GM15510 (cell line): ENCODE measurements around the gene NCOA7.

Source experiments
- POLR2A ChIP-seq: IDR thresholded peaks from 3 replicates; pipeline ENCODE4 v1.6.1; 2011; ENCODE audit warnings: borderline replicate concordance; ENCODE audit not compliant: insufficient read length; ENCODE audit errors: extremely low read depth

NCOA7 gene

GRCh38 chr6:125828476-125829039, 37.8 kb downstream of the NCOA7 start:
- no peak for TF ChIP-seq POLR2A

- no peak for TF ChIP-seq POLR2A
Measured at GRCh38 chr6:125829433-125829832, 38.7 kb downstream of the NCOA7 start.

DNA sequence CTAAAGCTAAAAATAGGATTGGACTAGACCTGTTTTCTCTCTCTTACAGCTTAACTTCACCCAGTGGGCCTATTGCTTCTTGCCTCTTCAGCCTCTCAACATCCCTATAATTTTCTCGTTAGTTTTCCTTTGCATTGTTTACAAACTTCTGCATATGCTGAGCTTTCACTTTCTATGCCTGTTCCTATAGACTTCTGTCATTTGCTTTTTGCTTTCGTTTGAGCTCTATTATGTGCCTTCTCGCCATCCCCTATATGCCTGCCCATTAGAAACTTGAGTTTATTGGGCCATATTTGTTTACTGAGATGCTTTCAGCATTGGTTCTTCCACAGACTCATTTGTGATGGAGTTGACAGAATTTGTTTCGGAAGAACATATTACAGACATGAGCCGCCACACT, 40.9 kb downstream of the NCOA7 start:
- no peak for TF ChIP-seq POLR2A

DNA sequence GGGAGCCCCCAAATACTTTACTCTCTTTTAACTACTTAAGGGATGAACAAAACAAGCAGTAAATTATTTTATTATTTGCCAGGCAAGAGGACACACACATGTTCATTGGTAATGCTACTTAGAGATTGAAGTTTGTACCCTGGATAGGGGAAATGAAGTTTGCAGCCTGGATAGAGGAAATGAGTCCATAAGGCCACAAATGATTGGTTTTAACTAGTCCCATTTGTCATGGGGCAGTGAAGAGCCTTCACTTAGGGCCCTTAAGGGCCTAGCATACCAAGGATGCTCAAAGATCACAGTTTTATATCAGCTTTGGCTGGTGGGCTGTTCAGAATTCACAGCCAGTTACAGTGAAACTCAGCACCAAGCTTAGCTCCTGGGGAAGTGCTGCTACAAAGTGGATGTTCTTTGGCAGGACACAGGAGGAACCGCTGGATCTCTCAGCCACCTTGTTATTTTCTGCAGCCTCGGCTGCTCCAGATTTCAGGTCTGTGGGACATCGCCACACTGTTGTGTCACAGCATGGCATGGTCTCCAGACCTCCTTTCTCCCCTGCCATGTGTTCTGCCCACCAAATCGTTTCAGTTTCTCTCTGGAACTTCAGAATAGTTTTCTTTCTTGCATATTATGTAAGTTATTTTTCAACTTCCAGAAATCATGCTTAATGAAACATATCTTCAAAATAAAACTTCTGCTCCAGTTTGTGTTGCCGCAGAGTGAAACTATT, 41.8 kb downstream of the NCOA7 start:
- TF ChIP-seq POLR2A = no peak

- TF ChIP-seq POLR2A = no peak
Measured at GRCh38 chr6:125834348-125834747, 43.6 kb downstream of the NCOA7 start.

- TF ChIP-seq POLR2A = no peak
Measured at GRCh38 chr6:125835221-125835744, 44.5 kb downstream of the NCOA7 start.

GRCh38 chr6:125836466-125836865, 45.7 kb downstream of the NCOA7 start:
- no peak for TF ChIP-seq POLR2A

DNA sequence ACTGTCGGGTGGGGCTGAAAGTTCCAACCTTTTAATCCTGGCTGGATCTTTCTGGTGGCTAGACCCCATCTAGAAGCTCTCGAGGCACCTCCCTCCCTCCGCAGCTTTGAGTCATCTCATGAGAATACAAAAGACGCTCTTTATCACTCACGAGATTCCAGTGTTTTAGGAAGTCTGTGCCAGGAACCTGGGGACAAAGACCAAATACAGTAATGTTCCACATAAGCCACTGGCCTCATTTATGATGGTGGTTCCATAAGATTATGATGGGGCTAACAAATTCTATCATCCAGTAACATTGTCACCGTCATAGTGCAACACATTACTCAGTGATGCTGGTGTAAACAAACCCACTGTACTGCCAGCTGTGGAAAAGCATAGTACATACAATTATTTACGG, 48.7 kb downstream of the NCOA7 start:
- no peak for TF ChIP-seq POLR2A

- no peak for TF ChIP-seq POLR2A
Measured at GRCh38 chr6:125839879-125840278, 49.1 kb downstream of the NCOA7 start.

- no peak for TF ChIP-seq POLR2A
Measured at GRCh38 chr6:125841356-125842090, 50.8 kb downstream of the NCOA7 start.

DNA sequence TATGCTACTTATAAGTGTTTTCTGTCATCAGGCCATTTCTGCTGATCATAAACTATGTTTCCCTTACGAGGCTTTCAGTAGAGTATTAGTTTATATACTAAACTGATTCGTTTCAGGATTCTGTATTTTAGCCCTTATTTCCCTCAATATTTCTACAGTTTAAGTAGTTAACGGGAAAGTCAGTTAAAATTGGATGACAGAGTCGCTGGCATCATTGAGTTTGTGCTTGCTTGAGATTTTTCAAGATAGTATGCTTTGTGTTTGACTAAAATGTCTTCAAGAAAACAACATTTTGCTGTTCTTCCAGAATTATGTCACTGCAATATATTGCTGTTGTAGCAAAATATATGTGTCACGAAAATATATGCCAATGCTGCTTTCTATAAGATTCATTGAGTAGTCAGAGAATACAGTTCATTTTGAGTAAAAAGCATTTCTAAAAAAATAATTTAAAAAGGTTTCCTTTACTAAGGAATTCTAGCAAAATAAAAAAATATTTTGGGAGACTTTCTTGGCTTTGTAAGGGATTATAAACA, 51.4 kb downstream of the NCOA7 start:
- no peak for TF ChIP-seq POLR2A

- no peak for TF ChIP-seq POLR2A
Measured at GRCh38 chr6:125843593-125843992, 52.8 kb downstream of the NCOA7 start.

- TF ChIP-seq POLR2A = no peak
Measured at GRCh38 chr6:125844989-125845388, 54.2 kb downstream of the NCOA7 start.

DNA sequence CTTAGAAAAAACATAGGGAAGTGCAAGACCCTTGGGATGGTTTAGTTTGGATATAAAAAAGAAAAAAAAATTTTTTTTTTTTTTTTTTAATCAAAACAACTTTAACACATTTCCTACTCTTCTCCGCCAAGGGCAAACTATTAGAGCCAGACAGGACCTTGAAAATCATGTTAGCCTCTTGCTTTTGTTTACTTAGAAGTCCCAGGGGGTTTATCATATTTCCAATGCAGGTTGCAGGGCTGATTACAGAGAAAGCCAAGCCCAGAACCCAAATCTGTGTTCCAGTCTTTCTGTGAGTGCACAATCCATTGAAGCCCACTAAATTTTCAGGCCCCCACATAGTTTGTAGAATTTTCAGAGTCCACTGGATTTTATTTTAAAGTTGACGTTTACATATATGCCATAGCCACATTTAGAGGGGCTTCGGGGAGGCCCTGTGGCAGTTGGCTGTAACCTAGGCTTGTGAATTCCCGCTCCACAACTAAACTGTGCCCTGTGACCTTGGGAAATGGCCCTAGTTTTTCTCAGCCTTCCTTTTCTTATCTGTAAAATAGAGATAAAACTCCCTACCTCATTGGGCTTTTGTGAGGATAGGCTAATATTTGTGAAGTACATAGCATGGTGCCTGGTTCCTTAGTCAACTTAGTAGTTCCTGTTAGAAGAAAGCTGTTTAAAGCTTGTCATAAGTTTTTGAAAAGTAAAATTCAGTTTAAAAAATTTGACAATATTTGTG, 55.7 kb downstream of the NCOA7 start:
- TF ChIP-seq POLR2A = no peak

DNA sequence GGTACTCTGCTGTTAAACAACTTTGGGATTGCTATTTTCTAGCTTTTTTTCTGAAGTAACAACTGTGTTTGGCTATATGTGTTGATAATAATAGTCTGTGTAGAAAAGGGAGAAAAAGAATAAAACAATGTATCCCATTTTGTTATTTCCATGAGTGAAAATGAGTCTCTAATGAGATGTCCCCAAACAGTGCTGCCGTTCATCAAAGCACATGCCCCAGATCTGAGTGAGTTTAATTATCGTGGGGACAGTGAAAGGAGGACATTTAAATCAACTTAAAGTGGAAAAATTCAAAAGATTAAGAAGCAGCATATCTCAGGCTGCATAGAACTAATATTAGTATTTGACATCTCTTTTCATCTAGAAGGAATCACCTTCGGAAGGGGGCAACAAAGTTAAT, 59.6 kb downstream of the NCOA7 start:
- no peak for TF ChIP-seq POLR2A
